Keratinocyte (primary cell): ENCODE measurements around the gene TNFSF15. TPM values are rescaled to one million over a fixed set of nuclear protein-coding genes. Genes with fewer than 3 reads are reported as not detected.

Source experiments
- DNase-seq: peaks from one replicate; pipeline ENCODE4 v3.0.0-alpha.2; 2011; ENCODE audit warnings: low read depth, missing footprints, low spot score
- FAIRE-seq: peaks from 2 replicates; lab custom pipeline; 2011; peaks lifted over from hg19 to GRCh38; lab: Jason Lieb, UNC
- H2AFZ ChIP-seq: 2 replicates; pipeline ENCODE4 v1.6.0; 2012; ENCODE audit warnings: low read length, control low read depth, inconsistent platforms; ENCODE audit not compliant: control insufficient read depth
- H3K27ac ChIP-seq: 2 replicates; pipeline ENCODE4 v1.5.1; 2011; ENCODE audit warnings: low read length; ENCODE audit not compliant: control insufficient read depth, insufficient read depth
- H3K27me3 ChIP-seq: 3 replicates; pipeline ENCODE4 v1.6.0; 2011; ENCODE audit warnings: low read length; ENCODE audit not compliant: control insufficient read depth, insufficient read depth; ENCODE audit errors: extremely low read depth
- H3K36me3 ChIP-seq, 2 experiments: 2 replicates in 1 of 2; 3 replicates in 1 of 2; pipeline ENCODE4 v1.5.1; 2011; ENCODE audit warnings: low read length in 2 of 2, mild to moderate bottlenecking in 1 of 2; ENCODE audit not compliant: control insufficient read depth in 2 of 2, insufficient read depth in 2 of 2; ENCODE audit errors: extremely low read depth in 1 of 2
- H3K4me1 ChIP-seq: 3 replicates; pipeline ENCODE4 v1.5.1; 2011; ENCODE audit warnings: low read length; ENCODE audit not compliant: control insufficient read depth, insufficient read depth; ENCODE audit errors: extremely low read depth
- H3K4me2 ChIP-seq: 3 replicates; pipeline ENCODE4 v1.6.0; 2011; ENCODE audit warnings: low read depth, low read length; ENCODE audit not compliant: control insufficient read depth, insufficient read depth; ENCODE audit errors: extremely low read depth
- H3K4me3 ChIP-seq, 3 experiments: fragments of 200-600 bp in 1 of 3; sonication (generic) in 1 of 3; 2 replicates in 2 of 3; 3 replicates in 1 of 3; pipeline ENCODE4 v1.5.1; 2011 to 2016; ENCODE audit warnings: low read length in 3 of 3, mild to moderate bottlenecking in 3 of 3, control low read depth in 2 of 3, inconsistent platforms in 1 of 3, low read depth in 1 of 3, mixed read lengths in 1 of 3, mixed run types in 1 of 3, moderate library complexity in 1 of 3; ENCODE audit not compliant: control insufficient read depth in 2 of 3, insufficient read depth in 2 of 3; ENCODE audit errors: extremely low read depth in 1 of 3
- H3K79me2 ChIP-seq: 2 replicates; pipeline ENCODE4 v1.6.0; 2012; ENCODE audit warnings: low read length; ENCODE audit not compliant: control insufficient read depth, insufficient read depth
- H3K9ac ChIP-seq: 3 replicates; pipeline ENCODE4 v1.6.0; 2011; ENCODE audit warnings: low read length; ENCODE audit not compliant: control insufficient read depth, insufficient read depth; ENCODE audit errors: extremely low read depth
- H3K9me1 ChIP-seq: 3 replicates; pipeline ENCODE4 v1.6.0; 2011; ENCODE audit warnings: low read length; ENCODE audit not compliant: control insufficient read depth, insufficient read depth; ENCODE audit errors: extremely low read depth
- H3K9me3 ChIP-seq: 2 replicates; pipeline ENCODE4 v1.5.1; 2012; ENCODE audit warnings: low read depth, low read length; ENCODE audit not compliant: control insufficient read depth
- H4K20me1 ChIP-seq: 3 replicates; pipeline ENCODE4 v1.6.0; 2011; ENCODE audit warnings: low read length; ENCODE audit not compliant: control insufficient read depth, insufficient read depth; ENCODE audit errors: extremely low read depth
- EZH2 ChIP-seq: IDR thresholded peaks from one replicate; pipeline ENCODE4 v1.6.1; 2012; ENCODE audit warnings: inconsistent platforms, mild to moderate bottlenecking, low read length, moderate library complexity
- dilution Hi-C: fragments of 300-500 bp; cut with MboI; formaldehyde crosslinking; loops from one replicate; pipeline ENCODE4 v1.7.0; 2020; ENCODE audit warnings: low sequenced_read_pairs; ENCODE audit not compliant: extremely low pct_ligation_motif_present
- polyA plus RNA-seq, 5 experiments: library from polyadenylated mRNA; depleted of rRNA in 3 of 5; stranded (reverse) in 3 of 5; stranded (forward) in 1 of 5; unstranded in 1 of 5; fragments of >200 nt; gene quantifications; 1 replicate in 1 of 5; 2 replicates in 3 of 5; 3 replicates in 1 of 5; pipeline versions ENCODE4 v1.2.1 to v1.2.3, GENCODE V29; 2011 to 2012; ENCODE audit warnings: missing spikeins in 2 of 5, low read depth in 1 of 5, low replicate concordance in 1 of 5
- TF ChIP-seq, protein P1 (sequence below), 3 experiments: IDR thresholded peaks in 1 of 3; conservative IDR thresholded peaks in 1 of 3; optimal IDR thresholded peaks in 1 of 3; 2 replicates in 2 of 3; 3 replicates in 1 of 3; pipeline versions ENCODE3 to v1.5.1; 2011; ENCODE audit warnings: low read length in 3 of 3, mild to moderate bottlenecking in 3 of 3, moderate library complexity in 2 of 3, control low read depth in 1 of 3, inconsistent platforms in 1 of 3; ENCODE audit not compliant: insufficient read depth in 2 of 3; ENCODE audit errors: extremely low read depth in 1 of 3

Gene TNFSF15
- polyA plus RNA-seq, 1 donor (not counting 4 experiments of a cell fraction or from before 2014, with no cell fraction given): 1.1 TPM

DNA sequence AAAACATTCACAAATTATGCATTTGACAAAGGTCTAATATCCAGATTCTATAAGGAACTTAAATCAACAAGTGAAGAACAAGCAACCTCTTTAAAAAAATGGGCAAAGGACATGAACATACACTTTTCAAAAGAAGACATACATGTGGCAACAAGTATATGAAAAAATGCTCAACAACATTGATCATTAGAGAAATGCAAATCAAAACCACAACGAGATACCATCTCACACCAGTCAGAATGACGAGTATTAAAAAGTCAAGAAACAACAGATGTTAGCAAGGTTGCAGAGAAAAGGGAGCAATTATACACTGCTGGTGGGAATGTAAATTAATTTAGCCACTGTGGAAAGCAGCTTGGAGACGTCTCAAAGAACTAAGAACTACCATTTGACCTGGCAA lies 38.9 kb upstream of the TNFSF15 start:
- Histone ChIP-seq H3K27me3 (no peaks in the 10 kb centered on the region), H3K27ac (no peak overlapping the region), H3K9me1 (no peaks in the 10 kb centered on the region), H3K36me3 (no peaks in the 10 kb centered on the region), H2AFZ (no peak overlapping the region), H4K20me1 (no peaks in the 10 kb centered on the region), H3K79me2 (no peaks in the 10 kb centered on the region), H3K9me3 (no peaks in the 10 kb centered on the region), H3K4me1 (peaks cover 5% of the 10 kb centered on the region), H3K4me3 (no peak overlapping the region), H3K9ac (no peak overlapping the region), H3K4me2 (no peak overlapping the region)
- TF ChIP-seq, protein P1, sequence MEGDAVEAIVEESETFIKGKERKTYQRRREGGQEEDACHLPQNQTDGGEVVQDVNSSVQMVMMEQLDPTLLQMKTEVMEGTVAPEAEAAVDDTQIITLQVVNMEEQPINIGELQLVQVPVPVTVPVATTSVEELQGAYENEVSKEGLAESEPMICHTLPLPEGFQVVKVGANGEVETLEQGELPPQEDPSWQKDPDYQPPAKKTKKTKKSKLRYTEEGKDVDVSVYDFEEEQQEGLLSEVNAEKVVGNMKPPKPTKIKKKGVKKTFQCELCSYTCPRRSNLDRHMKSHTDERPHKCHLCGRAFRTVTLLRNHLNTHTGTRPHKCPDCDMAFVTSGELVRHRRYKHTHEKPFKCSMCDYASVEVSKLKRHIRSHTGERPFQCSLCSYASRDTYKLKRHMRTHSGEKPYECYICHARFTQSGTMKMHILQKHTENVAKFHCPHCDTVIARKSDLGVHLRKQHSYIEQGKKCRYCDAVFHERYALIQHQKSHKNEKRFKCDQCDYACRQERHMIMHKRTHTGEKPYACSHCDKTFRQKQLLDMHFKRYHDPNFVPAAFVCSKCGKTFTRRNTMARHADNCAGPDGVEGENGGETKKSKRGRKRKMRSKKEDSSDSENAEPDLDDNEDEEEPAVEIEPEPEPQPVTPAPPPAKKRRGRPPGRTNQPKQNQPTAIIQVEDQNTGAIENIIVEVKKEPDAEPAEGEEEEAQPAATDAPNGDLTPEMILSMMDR (optimal IDR thresholded peaks at IDR 0.05 in 1 of 3, IDR thresholded peaks at IDR 0.05 in 1 of 3, conservative IDR thresholded peaks at IDR 0.05 in 1 of 3; ENCODE audit: extremely low read depth in 1 of 3, insufficient read depth in 2 of 3, low read length in 3 of 3): no peak
- no peak for TF ChIP-seq EZH2
- no peak for DNase-seq
- peak; percentile 70 for FAIRE-seq
- dilution Hi-C loops: no loop called here

DNA sequence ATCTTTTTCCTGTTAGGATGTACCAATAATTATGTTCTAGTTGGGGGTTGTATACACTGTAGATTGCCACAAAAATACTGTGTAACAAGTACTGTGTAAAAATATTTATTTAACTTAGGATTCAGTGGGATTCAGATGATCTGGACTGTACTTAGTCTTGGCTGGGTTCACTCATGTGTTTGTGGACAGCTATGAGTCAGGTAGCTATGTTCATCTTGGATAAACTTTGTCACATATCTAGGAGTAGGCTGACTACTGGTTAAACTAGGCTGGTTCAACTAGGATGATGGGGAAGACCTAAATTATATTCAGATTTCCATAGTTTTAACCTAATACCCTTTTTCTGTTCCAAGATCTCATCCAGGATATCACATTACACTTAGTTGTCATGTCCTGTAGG lies 32.1 kb upstream of the TNFSF15 start:
- Histone ChIP-seq H3K27me3 (no peaks in the 10 kb centered on the region), H3K27ac (no peak overlapping the region), H2AFZ (no peak overlapping the region), H3K9me1 (no peaks in the 10 kb centered on the region), H4K20me1 (no peaks in the 10 kb centered on the region), H3K36me3 (no peaks in the 10 kb centered on the region), H3K79me2 (no peaks in the 10 kb centered on the region), H3K4me3 (no peak overlapping the region), H3K4me1 (no peaks in the 10 kb centered on the region), H3K9ac (no peak overlapping the region), H3K4me2 (no peak overlapping the region), H3K9me3 (no peaks in the 10 kb centered on the region)
- FAIRE-seq: no peak
- dilution Hi-C loops: no loop called here
- TF ChIP-seq, protein P1 (optimal IDR thresholded peaks at IDR 0.05 in 1 of 3, IDR thresholded peaks at IDR 0.05 in 1 of 3, conservative IDR thresholded peaks at IDR 0.05 in 1 of 3; ENCODE audit: extremely low read depth in 1 of 3, insufficient read depth in 2 of 3, low read length in 3 of 3): no peak
- no peak for TF ChIP-seq EZH2
- DNase-seq: no peak
